Activated naive CD4-positive, alpha-beta T cell treated with anti-CD3 and anti-CD28 coated beads, Interleukin-2, amount 50 U/mL, for 72 hours (primary cell): ENCODE results near the gene PPID. TPM values are rescaled to one million over a fixed set of nuclear protein-coding genes. Genes with fewer than 3 reads are reported as not detected.
"Not testable (repeated sequence)": the region's sequence is repeated elsewhere in the genome, so short reads cannot be mapped to it uniquely, and the experiment has no call there.

Experiments used
- ATAC-seq, 2 donors: fragments of 150-1000 bp; cut with Tn5 transposase; 2 replicates each; pipeline ENCODE4 v1.10.0; 2021; ENCODE audit warnings: mild to moderate bottlenecking in 2 of 2, moderate library complexity in 2 of 2
- DNase-seq, 2 donors: peaks; one replicate each; pipeline ENCODE4 v3.0.0; 2021 to 2022; ENCODE audit warnings: low spot score in 2 of 2
- H3K27ac Mint-ChIP-seq, 2 donors: one replicate each; pipeline ENCODE4 v1.8.0; 2022; ENCODE audit warnings: mild to moderate bottlenecking in 2 of 2, mixed read lengths in 2 of 2
- H3K36me3 Mint-ChIP-seq, 2 donors: one replicate each; pipeline ENCODE4 v1.8.0; 2022; ENCODE audit warnings: mixed read lengths in 2 of 2
- H3K9me3 Mint-ChIP-seq, 2 donors: one replicate each; pipeline ENCODE4 v1.8.0; 2022; ENCODE audit warnings: mixed read lengths in 2 of 2
- total RNA-seq, 2 donors: library from RNA; stranded (reverse); gene quantifications; one replicate each; pipeline ENCODE4 v1.2.3, GENCODE V29; 2022

The PPID gene
- total RNA-seq, 2 donors from 2014 or later = 60.8 to 68.4 TPM

- no peaks in the 10 kb centered on the region for H3K9me3 Mint-ChIP-seq
- ATAC-seq (no peak), DNase-seq (no peak)
- H3K27ac Mint-ChIP-seq = no peak overlapping the region
- H3K36me3 Mint-ChIP-seq = peaks cover 5 to 15% of the 10 kb centered on the region in 2 donors
Observed at GRCh38 chr4:158704274-158704673, 18.9 kb downstream of the PPID start.

- ATAC-seq = no peak
- H3K27ac Mint-ChIP-seq = no peak overlapping the region
- peaks cover 0 to 16% of the 10 kb centered on the region in 2 donors for H3K36me3 Mint-ChIP-seq
- no peaks in the 10 kb centered on the region for H3K9me3 Mint-ChIP-seq
- DNase-seq = no peak
Observed at GRCh38 chr4:158688813-158689212, 34.4 kb downstream of the PPID start.

- ATAC-seq (no peak), DNase-seq (no peak)
- no peak overlapping the region for H3K27ac Mint-ChIP-seq
- no peaks in the 10 kb centered on the region for H3K9me3 Mint-ChIP-seq
- peaks cover 0 to 15% of the 10 kb centered on the region in 2 donors for H3K36me3 Mint-ChIP-seq
Observed at GRCh38 chr4:158682066-158682465, 41.1 kb downstream of the PPID start.

GRCh38 chr4:158681629-158682028 lies 41.6 kb downstream of the PPID start:
- Mint-ChIP-seq H3K9me3 (no peaks in the 10 kb centered on the region), H3K27ac (no peak overlapping the region), H3K36me3 (peaks cover 0 to 10% of the 10 kb centered on the region in 2 donors)
- ATAC-seq (no peak), DNase-seq (no peak)

- Mint-ChIP-seq H3K36me3 (no peaks in the 10 kb centered on the region), H3K9me3 (no peaks in the 10 kb centered on the region), H3K27ac (peak overlapping the region in 1 of 2 donors; percentile 5)
- DNase-seq = no peak
- ATAC-seq = no peak
Observed at GRCh38 chr4:158678767-158679166, 44.4 kb downstream of the PPID start.

- no peak overlapping the region for H3K27ac Mint-ChIP-seq
- peaks cover 0 to 9% of the 10 kb centered on the region in 2 donors for H3K36me3 Mint-ChIP-seq
- no peaks in the 10 kb centered on the region for H3K9me3 Mint-ChIP-seq
- no peak for ATAC-seq
- no peak for DNase-seq
Observed at GRCh38 chr4:158676076-158676475, 47.1 kb downstream of the PPID start.

- ATAC-seq = no peak
- H3K36me3 Mint-ChIP-seq = peaks cover 6 to 15% of the 10 kb centered on the region in 2 donors
- no peak overlapping the region for H3K27ac Mint-ChIP-seq
- no peak for DNase-seq
- H3K9me3 Mint-ChIP-seq = no peaks in the 10 kb centered on the region
Observed at GRCh38 chr4:158673633-158674032, 49.6 kb downstream of the PPID start.

- Mint-ChIP-seq H3K36me3 (peaks cover 6 to 15% of the 10 kb centered on the region in 2 donors), H3K27ac (peak within 1 kb of the TSS; percentile 97 to 98), H3K9me3 (no peaks in the 10 kb centered on the region)
- DNase-seq = peak; percentile 95 to 96
- ATAC-seq = peak; percentile 88 to 91
Observed at GRCh38 chr4:158671915-158672806, 51.0 kb downstream of the PPID start, which contains the start of gene ETFDH. ETFDH (plus strand) TSS chr4:158672296; CDS start chr4:158672457, 161 bp downstream.

- H3K9me3 Mint-ChIP-seq = no peaks in the 10 kb centered on the region
- ATAC-seq = no peak
- peaks cover 6 to 15% of the 10 kb centered on the region in 2 donors for H3K36me3 Mint-ChIP-seq
- DNase-seq = no peak
- H3K27ac Mint-ChIP-seq = peak within 1 kb of the TSS; percentile 97 to 98
Observed at GRCh38 chr4:158671665-158671914, 51.6 kb downstream of the PPID start, which contains the start of gene C4orf46. C4orf46 (minus strand) TSS chr4:158671887; CDS start chr4:158671801, 86 bp downstream.

GRCh38 chr4:158670975-158671664 lies 52.1 kb downstream of the PPID start:
- H3K36me3 Mint-ChIP-seq = peaks cover 6 to 15% of the 10 kb centered on the region in 2 donors
- peak; percentile 40 to 56 for ATAC-seq
- peak overlapping the region; percentile 97 to 98 for H3K27ac Mint-ChIP-seq
- no peaks in the 10 kb centered on the region for H3K9me3 Mint-ChIP-seq
- DNase-seq = peak; percentile 59 to 77

GRCh38 chr4:158669310-158669709 lies 53.9 kb downstream of the PPID start:
- DNase-seq (no peak), ATAC-seq (no peak)
- Mint-ChIP-seq H3K27ac (no peak overlapping the region), H3K36me3 (peaks cover 6 to 15% of the 10 kb centered on the region in 2 donors), H3K9me3 (no peaks in the 10 kb centered on the region)

- DNase-seq (peak in 1 of 2 donors; percentile 11), ATAC-seq (no peak)
- H3K9me3 Mint-ChIP-seq = no peaks in the 10 kb centered on the region
- H3K36me3 Mint-ChIP-seq = peaks cover 6 to 15% of the 10 kb centered on the region in 2 donors
- no peak overlapping the region for H3K27ac Mint-ChIP-seq
Observed at GRCh38 chr4:158667651-158668198, 55.5 kb downstream of the PPID start.

- Mint-ChIP-seq H3K9me3 (no peaks in the 10 kb centered on the region), H3K36me3 (peaks cover 6 to 7% of the 10 kb centered on the region in 2 donors), H3K27ac (no peak overlapping the region)
- DNase-seq = no peak
- ATAC-seq = no peak
Observed at GRCh38 chr4:158666892-158667291, 56.3 kb downstream of the PPID start.

- no peak overlapping the region for H3K27ac Mint-ChIP-seq
- DNase-seq = no peak
Observed at GRCh38 chr4:158664806-158665205, 58.4 kb downstream of the PPID start.

GRCh38 chr4:158663707-158664625 lies 59.2 kb downstream of the PPID start:
- not testable (repeated sequence) for H3K36me3 Mint-ChIP-seq, H3K9me3 Mint-ChIP-seq, ATAC-seq, DNase-seq
- H3K27ac Mint-ChIP-seq = peak overlapping the region in 1 of 2 donors; percentile 42

More at GRCh38 chr4:158664806-158665205, 58.4 kb downstream of the PPID start:
- Mint-ChIP-seq H3K36me3 (peaks cover 0 to 6% of the 10 kb centered on the region in 2 donors), H3K9me3 (no peaks in the 10 kb centered on the region)
- no peak for ATAC-seq

GRCh38 chr4:158663255-158663654 lies 59.9 kb downstream of the PPID start:
- ATAC-seq, H3K36me3 Mint-ChIP-seq, DNase-seq, H3K9me3 Mint-ChIP-seq: not testable (repeated sequence)
- peak overlapping the region in 1 of 2 donors; percentile 42 for H3K27ac Mint-ChIP-seq
